K562 (cell line): ENCODE data around the gene OR14J1.

Source experiments
- CTCF ChIP-seq, 3 experiments: IDR thresholded peaks in 2 of 3; conservative IDR thresholded peaks in 1 of 3; 2 replicates each; pipeline ENCODE4 v1.5.1; 2011 to 2012; ENCODE audit warnings: low read length in 3 of 3, mild to moderate bottlenecking in 3 of 3, control low read depth in 2 of 3, improper control_type of control experiment in 1 of 3, inconsistent platforms in 1 of 3, low read depth in 1 of 3, mixed read lengths in 1 of 3, moderate library complexity in 1 of 3; ENCODE audit not compliant: insufficient read depth in 2 of 3
- MAFK ChIP-seq: IDR thresholded peaks from 2 replicates; pipeline ENCODE4 v1.6.1; 2011; ENCODE audit warnings: low read length, improper control_type of control experiment
- MBD2 ChIP-seq: sonication (generic); IDR thresholded peaks from 2 replicates; pipeline ENCODE4 v1.6.1; 2016; ENCODE audit warnings: low read depth, borderline replicate concordance
- NFYB ChIP-seq: IDR thresholded peaks from 2 replicates; pipeline ENCODE4 v1.6.1; 2011; ENCODE audit warnings: mild to moderate bottlenecking, moderate library complexity; ENCODE audit not compliant: insufficient read length; ENCODE audit errors: extremely low read depth
- PREB ChIP-seq: sonication (generic); formaldehyde crosslinking; IDR thresholded peaks from 2 replicates; pipeline ENCODE4 v1.8.1; 2023; ENCODE audit warnings: mild to moderate bottlenecking, missing genetic modification reagents
- PRPF4 ChIP-seq: fragments of 200-400 bp; formaldehyde crosslinking; IDR thresholded peaks from one replicate; pipeline ENCODE4 v1.6.1; 2017; ENCODE audit warnings: low read length, low read depth, mild to moderate bottlenecking; ENCODE audit not compliant: insufficient read depth, poor library complexity, severe bottlenecking
- SP1 ChIP-seq: sonication (generic); formaldehyde crosslinking; IDR thresholded peaks from 2 replicates; pipeline ENCODE4 v1.8.1; 2022; ENCODE audit warnings: mild to moderate bottlenecking, missing genetic modification reagents
- TSC22D4 ChIP-seq: fragments of 450-650 bp; IDR thresholded peaks from 2 replicates; pipeline ENCODE4 v1.6.1; 2016; ENCODE audit warnings: missing genetic modification characterization, missing biosample characterization, control low read depth
- ZBTB33 ChIP-seq: sonication (generic); formaldehyde crosslinking; IDR thresholded peaks from 2 replicates; pipeline ENCODE4 v1.8.1; 2023; ENCODE audit warnings: mild to moderate bottlenecking, missing genetic modification reagents

- TF ChIP-seq SP1 (CRISPR knock-in tag) (no peak), PRPF4 (no peak), NFYB (no peak), PREB (CRISPR knock-in tag) (no peak), MAFK (no peak), MBD2 (no peak), TSC22D4 (tag) (no peak), CTCF (IDR thresholded peaks at IDR 0.05 in 2 of 3, conservative IDR thresholded peaks at IDR 0.05 in 1 of 3; ENCODE audit: insufficient read depth in 2 of 3, low read depth in 1 of 3, low read length in 3 of 3) (no peak), ZBTB33 (CRISPR knock-in tag) (no peak)
Measured at GRCh38 chr6:29251736-29252135, 49.8 kb upstream of the OR14J1 start.
